Mucosa of descending colon (tissue), 3 donors: ENCODE measurements around the gene SRSF4. TPM values are rescaled to one million over a fixed set of nuclear protein-coding genes. Genes with fewer than 3 reads are reported as not detected.

Experiments used
- total RNA-seq, 3 donors: library from RNA; stranded (reverse); fragmentation: NEBNext Ultra II Directional in 2 of 3; extraction: Animal tissue kit (Norgen Biotek cat#: 25700) in 2 of 3; gene quantifications; one replicate each; pipeline versions ENCODE4 v1.2.1 to v1.2.4, GENCODE V29; 2021 to 2023
- donor health status: DM: no; HTN: no; CAD: no; lungs with moderate emphysema.
- donor health status: DM: no; HTN: no; CAD: no.
- donor health status: DM: no; HTN: yes; CAD: no.

SRSF4 gene
- total RNA-seq, 3 donors from 2014 or later = 63.7 to 140 (median 75.2) TPM

Other genes starting within 250 kb of the SRSF4 start
- gene TMEM200B, start 58.0 kb downstream of the SRSF4 start, total RNA-seq = 10 to 100 TPM in 1 of 3 donors, 1 to 10 TPM in 1, under 1 TPM in 1; 0.90 to 33.9 (median 3.9) TPM
- 10 to 100 TPM; 18.3 to 20.8 (median 19.5) TPM for gene MECR, start 49.0 kb upstream of the SRSF4 start, total RNA-seq
- 10 to 100 TPM in 1 of 3 donors, 1 to 10 TPM in 2; 1.8 to 14.3 (median 2.2) TPM for gene PTPRU, start 54.6 kb upstream of the SRSF4 start, total RNA-seq